NCI-H2196 treated with DMSO at 0.1 percent for 48 hours (cell line): ENCODE results near the gene BCAS4.
"Not testable (repeated sequence)": the region's sequence is repeated elsewhere in the genome, so short reads cannot be mapped to it uniquely, and the experiment has no call there.

ENCODE experiments used
- DNase-seq: peaks from one replicate; lab custom pipeline; 2025; ENCODE audit not compliant: unreplicated experiment; lab: John Stamatoyannopoulos, UW

BCAS4 gene

GRCh38 chr20:50771419-50772080 lies 23.3 kb upstream of the BCAS4 start:
- DNase-seq: not testable (repeated sequence)

GRCh38 chr20:50772420-50773185 lies 22.3 kb upstream of the BCAS4 start:
- DNase-seq: no peak

- DNase-seq: no peak
Observed at GRCh38 chr20:50774515-50774914, 20.3 kb upstream of the BCAS4 start.

GRCh38 chr20:50776122-50776817 lies 18.6 kb upstream of the BCAS4 start:
- DNase-seq: no peak

GRCh38 chr20:50777373-50777772 lies 17.5 kb upstream of the BCAS4 start:
- DNase-seq: no peak

DNA sequence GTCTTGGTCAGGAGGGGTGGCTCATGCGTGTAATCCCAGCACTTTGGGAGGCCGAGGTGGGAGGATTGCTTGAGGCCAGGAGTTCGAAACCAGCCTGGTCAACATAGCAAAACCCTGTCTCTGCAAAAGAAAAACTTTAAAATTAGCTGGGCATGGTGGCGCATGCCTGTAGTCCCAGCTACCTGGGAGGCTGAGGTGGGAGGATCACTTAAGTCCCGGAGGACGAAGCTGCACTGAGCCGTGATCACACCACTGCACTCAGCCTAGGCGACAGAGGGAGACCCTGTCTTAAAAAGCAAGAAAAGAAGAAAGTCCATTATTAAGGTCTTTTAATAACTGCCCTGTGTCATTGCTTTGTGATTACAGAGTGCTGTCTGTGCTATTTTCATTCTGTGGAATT lies 15.9 kb upstream of the BCAS4 start:
- not testable (repeated sequence) for DNase-seq

GRCh38 chr20:50783390-50783789 lies 11.5 kb upstream of the BCAS4 start:
- DNase-seq: no peak

DNA sequence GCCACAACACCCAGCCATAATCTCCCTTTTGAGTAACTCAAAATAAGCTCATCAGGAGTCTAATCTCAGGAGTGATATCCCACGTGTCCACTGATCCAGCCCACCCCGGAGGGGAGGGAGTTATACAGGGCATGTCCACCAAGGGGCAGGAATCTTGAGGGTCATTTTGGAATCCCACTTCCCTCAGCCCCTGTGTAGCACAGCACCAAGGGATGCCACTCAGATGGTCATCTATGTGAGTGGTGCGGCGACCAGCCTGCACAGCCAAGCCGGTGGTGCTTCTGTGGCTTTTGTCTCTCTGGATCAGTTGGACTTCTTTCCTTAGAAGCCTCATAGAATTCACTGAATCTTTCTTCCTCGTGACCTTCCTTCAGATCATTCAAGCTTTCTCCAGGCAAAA lies 11.0 kb upstream of the BCAS4 start:
- DNase-seq: no peak

DNA sequence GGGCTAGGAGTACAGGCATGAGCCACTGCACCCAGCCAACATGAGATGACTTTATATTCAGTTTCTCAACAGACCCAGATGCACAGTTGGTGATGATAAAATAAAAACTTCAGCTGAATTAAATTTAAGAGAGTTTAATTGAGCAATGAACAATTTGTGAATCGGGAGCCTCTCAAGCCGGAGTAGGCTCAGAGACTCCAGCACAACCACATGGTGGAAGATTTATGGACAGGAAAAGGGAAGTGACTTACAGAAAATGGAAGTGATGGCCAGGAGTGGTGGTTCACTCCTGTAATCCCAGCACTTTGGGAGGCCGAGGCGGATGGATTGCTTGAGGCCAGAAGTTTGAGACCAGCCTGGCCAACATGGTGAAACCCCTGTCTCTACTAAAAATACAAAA lies 10.4 kb upstream of the BCAS4 start:
- DNase-seq: no peak

GRCh38 chr20:50786703-50787102 lies 8.2 kb upstream of the BCAS4 start:
- DNase-seq: no peak

DNA sequence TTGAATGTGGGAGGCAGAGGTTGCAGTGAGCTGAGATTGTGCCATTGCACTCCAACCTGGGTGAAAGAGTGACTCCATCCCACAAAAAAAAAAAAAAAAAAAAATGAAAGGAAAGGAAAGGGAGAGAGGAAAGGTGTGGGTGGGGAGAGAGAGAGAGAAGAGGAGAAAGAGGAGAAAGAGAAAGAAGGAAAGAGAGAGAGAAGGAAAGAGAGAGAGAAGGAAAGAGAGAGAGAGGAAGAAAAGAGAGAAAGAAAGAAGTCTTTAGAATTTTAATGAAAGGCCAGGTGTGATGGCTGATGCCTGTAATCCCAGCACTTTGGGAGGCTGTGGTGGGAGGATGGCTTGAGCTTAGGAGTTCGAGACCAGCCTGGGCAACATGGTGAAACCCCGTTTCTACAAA lies 7.7 kb upstream of the BCAS4 start:
- no peak for DNase-seq

GRCh38 chr20:50788045-50788991 lies 6.5 kb upstream of the BCAS4 start:
- no peak for DNase-seq

DNA sequence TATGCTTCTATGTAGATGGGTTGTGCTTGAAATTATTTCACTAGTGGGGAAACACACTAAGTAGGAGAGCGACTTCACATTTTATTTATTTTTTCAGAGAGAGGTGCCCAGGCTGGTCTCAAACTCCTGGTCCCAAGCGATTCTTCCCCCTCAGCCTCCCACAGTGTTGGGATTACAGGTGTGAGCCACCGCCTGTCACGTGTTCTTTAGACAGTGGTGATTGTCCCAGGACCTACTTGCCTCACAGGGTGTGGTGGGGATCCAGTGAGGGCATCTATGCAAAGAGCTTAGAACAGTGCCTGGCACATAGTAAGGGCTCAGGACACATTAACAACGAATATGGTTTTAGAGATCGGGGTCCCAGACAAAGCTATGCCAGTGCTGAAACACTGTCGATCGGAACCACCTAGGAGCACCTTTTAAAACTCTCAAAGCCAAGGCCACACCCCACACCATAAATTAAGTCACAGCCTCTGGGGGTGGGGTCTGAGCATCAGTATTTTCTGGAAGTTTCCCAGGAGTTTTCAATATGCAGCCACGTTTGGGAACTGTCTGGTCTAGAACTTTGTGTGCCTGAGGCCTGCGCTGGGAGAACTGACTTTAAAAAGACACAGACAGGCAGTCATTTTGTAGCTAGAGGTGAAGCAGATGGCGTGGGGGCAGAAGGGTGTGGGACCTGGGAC lies 4.8 kb upstream of the BCAS4 start:
- DNase-seq: no peak

DNA sequence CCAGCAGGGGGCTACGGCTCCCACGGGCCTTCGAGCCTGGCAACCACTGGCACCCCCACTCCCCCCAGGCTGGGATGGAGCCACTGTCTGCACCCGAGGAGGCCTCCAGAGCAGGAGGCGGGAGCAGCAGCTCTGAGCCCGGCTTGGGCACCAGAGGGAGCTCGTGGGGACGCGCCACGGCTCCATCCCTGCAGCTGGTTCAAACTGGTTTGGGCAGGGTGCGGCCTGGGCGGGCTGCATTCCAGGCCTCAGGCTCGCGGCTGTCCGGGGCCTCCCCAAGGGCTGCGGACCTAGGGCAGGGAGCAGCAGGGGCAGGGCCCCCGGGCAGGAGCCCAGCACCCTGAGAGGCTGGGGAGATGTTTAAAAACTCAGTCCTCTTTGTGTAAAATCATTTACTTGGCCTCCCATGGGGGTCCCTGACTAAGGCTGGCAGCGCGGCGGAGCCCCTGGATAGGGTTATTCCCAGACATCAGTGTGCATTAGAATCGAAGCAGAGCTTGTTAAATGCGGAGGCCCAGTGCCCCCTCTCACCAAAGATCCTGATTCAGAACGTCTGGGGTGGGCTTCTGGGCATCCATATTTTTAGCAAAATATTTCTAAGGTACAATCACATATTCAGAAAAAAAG lies 4.1 kb upstream of the BCAS4 start:
- DNase-seq: no peak

- no peak for DNase-seq
Observed at GRCh38 chr20:50792708-50793574, 1.9 kb upstream of the BCAS4 start.

- not testable (repeated sequence) for DNase-seq
Observed at GRCh38 chr20:50793575-50794016, 1.3 kb upstream of the BCAS4 start.

GRCh38 chr20:50794181-50794845 lies 548 bp upstream of the BCAS4 start:
- no peak for DNase-seq

DNA sequence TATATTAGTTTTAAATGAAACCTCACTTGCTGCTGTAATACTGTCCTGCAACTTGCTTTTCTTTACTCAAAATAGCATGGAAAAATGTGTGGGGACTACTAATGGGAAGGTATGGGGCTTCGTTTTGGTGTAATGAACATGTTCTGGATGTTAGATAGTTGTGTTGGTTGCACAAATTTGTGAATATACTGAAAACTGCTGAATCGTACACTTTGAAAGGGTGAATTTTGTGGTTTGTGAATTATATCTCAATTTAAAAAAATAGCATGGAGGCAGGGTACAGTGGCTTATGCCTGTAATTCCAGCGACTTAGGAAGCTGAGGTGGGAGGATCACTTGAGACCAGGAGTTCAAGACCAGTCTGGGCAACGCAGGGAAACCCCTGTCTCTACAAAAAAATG lies 2.3 kb downstream of the BCAS4 start:
- no peak for DNase-seq
